Lung (tissue), 12 donors: ENCODE results near the gene SYP. TPM values are rescaled to one million over a fixed set of nuclear protein-coding genes. Genes with fewer than 3 reads are reported as not detected.

Source experiments
- ATAC-seq: fragments of 200-7000 bp; cut with Tn5 transposase; one replicate; pipeline ENCODE4 v1.9.1; 2020; ENCODE audit warnings: moderate number of reproducible peaks; ENCODE audit not compliant: insufficient read depth, low FRiP score
- DNase-seq, 3 donors: peaks; one replicate each; pipeline ENCODE4 v3.0.0-alpha.2; 2013 to 2017
- H3K27ac ChIP-seq, 2 donors: one replicate each; pipeline ENCODE4 v1.5.1; 2013; ENCODE audit warnings: mild to moderate bottlenecking in 2 of 2, moderate library complexity in 2 of 2, control low read depth in 1 of 2, inconsistent platforms in 1 of 2, low read depth in 1 of 2, low read length in 1 of 2
- H3K27me3 ChIP-seq, 3 donors: one replicate each; pipeline ENCODE4 v1.5.1; 2013; ENCODE audit warnings: low read length in 2 of 3; ENCODE audit not compliant: control insufficient read depth in 3 of 3, insufficient read depth in 3 of 3
- H3K36me3 ChIP-seq, 4 donors: one replicate each; pipeline ENCODE4 v1.5.1; 2013; ENCODE audit warnings: low read length in 4 of 4, mild to moderate bottlenecking in 1 of 4, moderate library complexity in 1 of 4; ENCODE audit not compliant: control insufficient read depth in 4 of 4, insufficient read depth in 4 of 4
- H3K4me1 ChIP-seq, 5 donors: one replicate each; pipeline ENCODE4 v1.5.1; 2013; ENCODE audit warnings: low read length in 5 of 5, mild to moderate bottlenecking in 2 of 5, moderate library complexity in 1 of 5; ENCODE audit not compliant: control insufficient read depth in 5 of 5, insufficient read depth in 5 of 5
- H3K4me3 ChIP-seq: one replicate; pipeline ENCODE4 v1.5.1; 2013; ENCODE audit warnings: mild to moderate bottlenecking, control low read depth, moderate library complexity
- H3K9ac ChIP-seq, 2 donors: one replicate each; pipeline ENCODE4 v1.5.1; 2013; ENCODE audit warnings: low read length in 2 of 2, control low read depth in 1 of 2; ENCODE audit not compliant: insufficient read depth in 1 of 2
- H3K9me3 ChIP-seq, 4 donors: one replicate each; pipeline ENCODE4 v1.5.1; 2013; ENCODE audit warnings: low read length in 3 of 4, mild to moderate bottlenecking in 1 of 4, moderate library complexity in 1 of 4; ENCODE audit not compliant: control insufficient read depth in 4 of 4, insufficient read depth in 3 of 4
- WGBS, 2 donors: extraction: QIAGEN DNeasy Blood & Tissue Kit; methylation state at CpG; one replicate each; pipeline ENCODE4 v1.1.7; 2013; 5-methylcytosine and 5-hydroxymethylcytosine counted together
- polyA plus RNA-seq, 2 donors: library from polyadenylated mRNA; stranded (reverse); fragments of 200-250 nt; gene quantifications; one replicate each; pipeline ENCODE4 v1.2.1, GENCODE V29; 2013
- total RNA-seq, 2 donors: library from RNA; depleted of rRNA in 1 of 2; stranded (reverse); fragments of >200 nt in 1 of 2; gene quantifications; one replicate each; pipeline ENCODE4 v1.2.1, GENCODE V29; 2014 to 2021
- TF ChIP-seq, protein P1 (sequence below): IDR thresholded peaks from 2 replicates; pipeline ENCODE4 v1.5.1; 2012; ENCODE audit warnings: mild to moderate bottlenecking; ENCODE audit errors: control extremely low read depth, extremely low read depth
- donor health status: control.
- donor health status: control.
- donor health status: Bipolar disorder and iron deficiency.
- donor health status: healthy.
- donor health status: DM: yes; HTN: yes; CAD: no.

The SYP gene
- total and polyA plus RNA-seq, 4 donors = 3.2 to 5.6 (median 4.9) TPM

DNA sequence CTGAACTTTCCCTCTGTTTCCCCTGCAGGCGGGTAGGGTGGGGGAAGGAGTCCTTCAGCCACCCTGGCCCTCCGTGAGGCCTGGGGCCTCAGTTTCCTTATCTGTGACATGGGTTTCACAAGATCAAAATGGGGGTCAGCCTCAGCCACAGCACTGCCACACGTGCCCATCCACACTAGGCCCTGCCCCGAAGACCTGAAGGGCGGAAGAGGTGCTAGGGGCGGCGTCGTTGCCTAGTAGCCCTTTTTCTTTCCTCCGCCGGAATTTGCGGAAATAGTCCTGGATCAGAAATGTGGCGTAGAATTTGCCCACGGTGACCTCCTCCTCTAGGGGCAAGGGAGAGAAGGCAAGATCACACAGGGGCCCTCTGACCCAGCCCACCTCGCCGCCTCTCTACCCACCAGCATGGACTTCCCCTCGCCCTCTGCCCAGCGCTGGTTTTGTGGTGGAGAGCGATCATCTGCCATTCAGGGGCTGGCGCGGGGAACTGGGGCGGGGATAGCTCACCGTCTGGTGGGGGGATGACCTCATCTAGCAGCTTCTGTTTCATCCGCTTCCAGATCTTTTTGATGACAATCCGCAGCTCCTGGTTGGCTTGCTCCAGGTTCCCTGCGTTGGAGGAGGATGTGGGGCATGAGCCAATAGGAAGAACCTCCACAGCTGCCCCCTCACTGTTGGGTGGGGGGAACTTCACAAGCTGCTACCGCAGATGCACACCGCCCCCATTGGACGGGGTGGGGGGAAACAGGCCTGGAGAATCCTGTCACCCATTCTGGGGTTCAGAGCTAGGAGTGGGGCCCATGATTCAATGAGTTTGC is 9.7 kb upstream of the SYP start:
- Histone ChIP-seq H3K9ac (no peak overlapping the region), H3K27ac (no peak overlapping the region), H3K4me1 (no peaks in the 10 kb centered on the region), H3K36me3 (no peaks in the 10 kb centered on the region), H3K4me3 (no peak overlapping the region), H3K27me3 (peaks cover 0 to 6% (median 0%) of the 10 kb centered on the region in 3 donors), H3K9me3 (peaks cover 0 to 8% (median 0%) of the 10 kb centered on the region in 4 donors)
- no peak for ATAC-seq
- no peak for DNase-seq
- TF ChIP-seq, protein P1, sequence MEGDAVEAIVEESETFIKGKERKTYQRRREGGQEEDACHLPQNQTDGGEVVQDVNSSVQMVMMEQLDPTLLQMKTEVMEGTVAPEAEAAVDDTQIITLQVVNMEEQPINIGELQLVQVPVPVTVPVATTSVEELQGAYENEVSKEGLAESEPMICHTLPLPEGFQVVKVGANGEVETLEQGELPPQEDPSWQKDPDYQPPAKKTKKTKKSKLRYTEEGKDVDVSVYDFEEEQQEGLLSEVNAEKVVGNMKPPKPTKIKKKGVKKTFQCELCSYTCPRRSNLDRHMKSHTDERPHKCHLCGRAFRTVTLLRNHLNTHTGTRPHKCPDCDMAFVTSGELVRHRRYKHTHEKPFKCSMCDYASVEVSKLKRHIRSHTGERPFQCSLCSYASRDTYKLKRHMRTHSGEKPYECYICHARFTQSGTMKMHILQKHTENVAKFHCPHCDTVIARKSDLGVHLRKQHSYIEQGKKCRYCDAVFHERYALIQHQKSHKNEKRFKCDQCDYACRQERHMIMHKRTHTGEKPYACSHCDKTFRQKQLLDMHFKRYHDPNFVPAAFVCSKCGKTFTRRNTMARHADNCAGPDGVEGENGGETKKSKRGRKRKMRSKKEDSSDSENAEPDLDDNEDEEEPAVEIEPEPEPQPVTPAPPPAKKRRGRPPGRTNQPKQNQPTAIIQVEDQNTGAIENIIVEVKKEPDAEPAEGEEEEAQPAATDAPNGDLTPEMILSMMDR = no peak
- WGBS, 2 donors = 13 to 49% methylated on average over 18 to 28 of the region's 28 CpGs

GRCh38 chrX:49208399-49208798 is 8.4 kb upstream of the SYP start:
- 92 to 93% methylated on average over 5 of the region's 5 CpGs for WGBS, 2 donors

GRCh38 chrX:49206543-49206942 is 6.5 kb upstream of the SYP start:
- WGBS, 2 donors = 76 to 90% methylated on average over 6 to 8 of the region's 8 CpGs
- no peak overlapping the region for H3K4me3 ChIP-seq
- DNase-seq (no peak), ATAC-seq (no peak)
- H3K36me3 ChIP-seq = no peaks in the 10 kb centered on the region
- H3K4me1 ChIP-seq = no peaks in the 10 kb centered on the region
- no peak overlapping the region for H3K9ac ChIP-seq
- TF ChIP-seq, protein P1 = no peak
- no peaks in the 10 kb centered on the region for H3K9me3 ChIP-seq
- H3K27me3 ChIP-seq = peaks cover 0 to 6% (median 0%) of the 10 kb centered on the region in 3 donors
- H3K27ac ChIP-seq = no peak overlapping the region

More at GRCh38 chrX:49208399-49208798, 8.4 kb upstream of the SYP start:
- Histone ChIP-seq H3K4me1 (no peaks in the 10 kb centered on the region), H3K4me3 (no peak overlapping the region), H3K36me3 (no peaks in the 10 kb centered on the region), H3K9ac (no peak overlapping the region), H3K27ac (no peak overlapping the region), H3K9me3 (peaks cover 0 to 3% (median 0%) of the 10 kb centered on the region in 4 donors), H3K27me3 (peaks cover 0 to 6% (median 0%) of the 10 kb centered on the region in 3 donors)
- TF ChIP-seq, protein P1 = no peak
- DNase-seq (no peak), ATAC-seq (no peak)
